ENCODE results near the gene ADGRV1.

The ADGRV1 gene

GRCh38 chr5:90777959-90778358 is 219.4 kb downstream of the ADGRV1 start:
- H3K4me1 ChIP-seq (ENCODE audit: control insufficient read depth in 1 of 2, insufficient read depth in 2 of 2, low read length in 2 of 2): no peaks in the 10 kb centered on the region
- H3K9ac ChIP-seq (ENCODE audit: low read length): no peak overlapping the region
- no peak for DNase-seq

DNA sequence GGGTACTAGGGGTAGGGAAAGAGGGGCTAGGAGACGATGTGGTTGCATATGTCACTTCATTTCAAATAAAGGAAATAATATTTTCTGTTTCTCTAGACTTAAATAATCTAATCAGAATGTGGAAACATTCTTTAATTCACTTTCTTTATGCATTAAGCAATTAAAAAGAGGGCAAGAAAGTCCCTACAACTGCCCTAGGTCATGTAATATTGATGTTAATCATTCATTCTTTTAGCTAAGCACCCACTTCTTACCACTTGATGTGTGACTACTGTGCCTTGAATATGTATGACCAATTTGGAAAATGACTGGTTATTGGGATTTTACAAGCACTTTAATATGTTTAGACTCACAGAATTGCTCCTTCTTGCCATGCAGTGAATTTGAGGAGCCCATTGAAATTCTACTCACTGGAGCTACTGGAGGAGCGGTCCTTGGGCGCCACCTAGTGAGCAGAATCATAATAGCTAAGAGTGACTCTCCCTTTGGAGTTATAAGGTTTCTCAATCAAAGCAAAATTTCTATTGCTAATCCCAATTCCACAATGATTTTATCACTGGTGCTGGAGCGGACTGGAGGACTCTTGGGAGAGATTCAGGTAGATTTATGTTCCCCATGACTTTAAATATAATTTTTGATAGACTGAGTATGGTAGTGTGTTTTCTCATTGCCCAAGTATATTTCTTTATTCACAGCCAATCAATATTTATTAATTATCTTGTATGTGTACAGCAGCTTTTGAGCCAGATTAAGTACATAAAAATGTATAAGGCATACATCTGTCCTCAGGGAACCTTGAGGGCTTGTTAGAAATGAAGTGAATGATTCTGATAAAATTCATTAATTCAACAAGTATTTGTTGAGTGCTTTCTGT is 225.1 kb downstream of the ADGRV1 start:
- H3K79me2 ChIP-seq (ENCODE audit: control insufficient read depth, insufficient read depth, low read length, poor library complexity): no peaks in the 10 kb centered on the region
- no peak overlapping the region for H2AFZ ChIP-seq (ENCODE audit: insufficient read depth, low read length, poor library complexity)
- no peak overlapping the region for H2BK5ac ChIP-seq (ENCODE audit: low read depth, low read length, poor library complexity)
- H2AK5ac ChIP-seq (ENCODE audit: low read length): no peak overlapping the region
- no peak overlapping the region for H4K8ac ChIP-seq (ENCODE audit: low read depth, low read length)
- no peak overlapping the region for H3K23ac ChIP-seq (ENCODE audit: low read length)
- no peak overlapping the region for H4K12ac ChIP-seq (ENCODE audit: low read depth, low read length)
- WGBS (ENCODE audit: extremely low coverage, insufficient coverage, insufficient read length): no CpG with 5 or more reads among the region's 4 CpGs
- no peak overlapping the region for H3K27ac ChIP-seq (ENCODE audit: low read depth, low read length)
- H3K4me1 ChIP-seq (ENCODE audit: control insufficient read depth in 1 of 2, insufficient read depth in 2 of 2, low read length in 2 of 2): no peaks in the 10 kb centered on the region
- no peak overlapping the region for H2BK12ac ChIP-seq (ENCODE audit: low read length)
- no peaks in the 10 kb centered on the region for H3K27me3 ChIP-seq (ENCODE audit: insufficient read depth, low read length)
- no peak overlapping the region for H4K91ac ChIP-seq (ENCODE audit: low read depth, low read length)
- no peak overlapping the region for H3K4me3 ChIP-seq (ENCODE audit: low read depth, low read length)
- no peak overlapping the region for H3K14ac ChIP-seq (ENCODE audit: low read length)
- H3K4me2 ChIP-seq (ENCODE audit: low read length): no peak overlapping the region
- no peaks in the 10 kb centered on the region for H3K36me3 ChIP-seq (ENCODE audit: control insufficient read depth in 1 of 2, insufficient read depth in 2 of 2, low read length in 2 of 2)
- H2BK120ac ChIP-seq (ENCODE audit: insufficient read depth, low read length, poor library complexity): no peak overlapping the region
- no peaks in the 10 kb centered on the region for H3K9me3 ChIP-seq (ENCODE audit: insufficient read depth, low read depth, low read length)
- H3K18ac ChIP-seq (ENCODE audit: low read length): no peak overlapping the region
- DNase-seq: peak; percentile 69 to 88
- no peaks in the 10 kb centered on the region for H3K79me1 ChIP-seq (ENCODE audit: low read length)
- no peak overlapping the region for H3K4ac ChIP-seq (ENCODE audit: low read depth, low read length)
- no peak overlapping the region for H3K9ac ChIP-seq (ENCODE audit: low read length)

More at GRCh38 chr5:90777959-90778358, 219.4 kb downstream of the ADGRV1 start:
- Histone ChIP-seq H2AFZ (ENCODE audit: insufficient read depth, low read length, poor library complexity) (no peak overlapping the region), H3K79me1 (ENCODE audit: low read length) (no peaks in the 10 kb centered on the region), H4K91ac (ENCODE audit: low read depth, low read length) (no peak overlapping the region), H3K4me3 (ENCODE audit: low read depth, low read length) (no peak overlapping the region), H3K18ac (ENCODE audit: low read length) (no peak overlapping the region), H3K4ac (ENCODE audit: low read depth, low read length) (no peak overlapping the region), H3K9me3 (ENCODE audit: insufficient read depth, low read depth, low read length) (no peaks in the 10 kb centered on the region), H3K27ac (ENCODE audit: low read depth, low read length) (no peak overlapping the region), H2BK5ac (ENCODE audit: low read depth, low read length, poor library complexity) (no peak overlapping the region), H2BK12ac (ENCODE audit: low read length) (no peak overlapping the region), H3K23ac (ENCODE audit: low read length) (no peak overlapping the region), H2BK120ac (ENCODE audit: insufficient read depth, low read length, poor library complexity) (no peak overlapping the region), H3K4me2 (ENCODE audit: low read length) (no peak overlapping the region), H3K14ac (ENCODE audit: low read length) (no peak overlapping the region), H4K12ac (ENCODE audit: low read depth, low read length) (no peak overlapping the region), H3K79me2 (ENCODE audit: control insufficient read depth, insufficient read depth, low read length, poor library complexity) (no peaks in the 10 kb centered on the region), H3K27me3 (ENCODE audit: insufficient read depth, low read length) (no peaks in the 10 kb centered on the region), H2AK5ac (ENCODE audit: low read length) (no peak overlapping the region), H4K8ac (ENCODE audit: low read depth, low read length) (no peak overlapping the region), H3K36me3 (ENCODE audit: control insufficient read depth in 1 of 2, insufficient read depth in 2 of 2, low read length in 2 of 2) (no peaks in the 10 kb centered on the region)
- 100% methylated on average over 2 of the region's 6 CpGs for WGBS (ENCODE audit: extremely low coverage, insufficient coverage, insufficient read length)

DNA sequence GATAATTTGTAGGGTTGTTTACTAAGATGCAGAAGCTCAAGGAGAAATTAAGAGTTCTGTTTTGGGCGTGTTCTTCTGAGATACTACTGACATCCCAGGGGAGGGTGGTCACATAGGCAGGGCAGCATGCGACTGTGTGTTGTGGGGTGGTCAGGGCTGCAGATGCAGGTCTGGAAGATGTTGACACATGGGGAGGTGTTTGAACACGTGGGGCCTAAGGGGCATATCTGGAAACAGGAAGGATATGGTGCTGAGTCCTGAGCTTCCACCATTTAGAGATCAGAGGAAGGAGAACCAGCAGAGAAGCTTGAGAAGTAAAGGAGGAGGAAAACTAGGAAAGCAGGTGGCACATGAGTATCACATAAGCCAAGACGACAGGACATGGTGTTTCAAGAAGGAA is 228.2 kb downstream of the ADGRV1 start:
- H4K12ac ChIP-seq (ENCODE audit: low read depth, low read length): no peak overlapping the region
- no peak overlapping the region for H3K14ac ChIP-seq (ENCODE audit: low read length)
- no peak overlapping the region for H3K23ac ChIP-seq (ENCODE audit: low read length)
- no peak overlapping the region for H4K8ac ChIP-seq (ENCODE audit: low read depth, low read length)
- H3K9ac ChIP-seq (ENCODE audit: low read length): no peak overlapping the region
- H3K36me3 ChIP-seq (ENCODE audit: control insufficient read depth in 1 of 2, insufficient read depth in 2 of 2, low read length in 2 of 2): no peaks in the 10 kb centered on the region
- no peak overlapping the region for H3K4me3 ChIP-seq (ENCODE audit: low read depth, low read length)
- H3K18ac ChIP-seq (ENCODE audit: low read length): no peak overlapping the region
- H3K4ac ChIP-seq (ENCODE audit: low read depth, low read length): no peak overlapping the region
- no peaks in the 10 kb centered on the region for H3K9me3 ChIP-seq (ENCODE audit: insufficient read depth, low read depth, low read length)
- H3K4me1 ChIP-seq (ENCODE audit: control insufficient read depth in 1 of 2, insufficient read depth in 2 of 2, low read length in 2 of 2): no peaks in the 10 kb centered on the region
- WGBS (ENCODE audit: extremely low coverage, insufficient coverage, insufficient read length): no CpG with 5 or more reads among the region's 4 CpGs
- no peak overlapping the region for H2AK5ac ChIP-seq (ENCODE audit: low read length)
- H4K91ac ChIP-seq (ENCODE audit: low read depth, low read length): no peak overlapping the region
- no peaks in the 10 kb centered on the region for H3K27me3 ChIP-seq (ENCODE audit: insufficient read depth, low read length)
- no peak overlapping the region for H3K27ac ChIP-seq (ENCODE audit: low read depth, low read length)
- no peak for DNase-seq
- no peak overlapping the region for H2BK120ac ChIP-seq (ENCODE audit: insufficient read depth, low read length, poor library complexity)
- H3K79me2 ChIP-seq (ENCODE audit: control insufficient read depth, insufficient read depth, low read length, poor library complexity): no peaks in the 10 kb centered on the region
- no peak overlapping the region for H3K4me2 ChIP-seq (ENCODE audit: low read length)
- H2BK5ac ChIP-seq (ENCODE audit: low read depth, low read length, poor library complexity): no peak overlapping the region
- H2BK12ac ChIP-seq (ENCODE audit: low read length): no peak overlapping the region
- H2AFZ ChIP-seq (ENCODE audit: insufficient read depth, low read length, poor library complexity): no peak overlapping the region
- no peaks in the 10 kb centered on the region for H3K79me1 ChIP-seq (ENCODE audit: low read length)

DNA sequence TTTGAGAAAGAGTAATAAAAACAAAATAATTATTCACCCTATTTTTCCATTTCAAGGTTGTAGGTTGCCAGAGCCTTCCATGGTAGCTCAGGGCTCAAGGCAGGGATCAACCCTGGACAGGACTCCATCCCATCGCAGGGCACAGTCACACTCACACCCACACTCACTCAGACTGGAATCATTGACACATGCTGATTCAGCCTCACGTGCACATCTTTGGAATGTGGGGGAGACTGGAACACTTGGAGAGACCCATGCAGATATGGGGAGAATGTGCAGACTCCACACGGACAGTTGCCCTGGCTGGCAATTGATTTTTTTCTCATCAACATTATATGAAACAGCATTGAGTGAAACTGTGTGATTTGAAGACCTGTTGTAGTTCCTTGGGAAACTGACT is 234.1 kb downstream of the ADGRV1 start:
- Histone ChIP-seq H3K23ac (ENCODE audit: low read length) (no peak overlapping the region), H3K4me2 (ENCODE audit: low read length) (no peak overlapping the region), H3K18ac (ENCODE audit: low read length) (no peak overlapping the region), H2BK12ac (ENCODE audit: low read length) (no peak overlapping the region), H3K36me3 (ENCODE audit: control insufficient read depth in 1 of 2, insufficient read depth in 2 of 2, low read length in 2 of 2) (no peaks in the 10 kb centered on the region), H3K9me3 (ENCODE audit: insufficient read depth, low read depth, low read length) (no peaks in the 10 kb centered on the region), H2AK5ac (ENCODE audit: low read length) (no peak overlapping the region), H3K79me2 (ENCODE audit: control insufficient read depth, insufficient read depth, low read length, poor library complexity) (no peaks in the 10 kb centered on the region), H4K8ac (ENCODE audit: low read depth, low read length) (no peak overlapping the region), H3K27me3 (ENCODE audit: insufficient read depth, low read length) (no peaks in the 10 kb centered on the region), H3K4ac (ENCODE audit: low read depth, low read length) (no peak overlapping the region), H3K79me1 (ENCODE audit: low read length) (no peaks in the 10 kb centered on the region), H2BK5ac (ENCODE audit: low read depth, low read length, poor library complexity) (no peak overlapping the region), H2BK120ac (ENCODE audit: insufficient read depth, low read length, poor library complexity) (no peak overlapping the region), H3K14ac (ENCODE audit: low read length) (no peak overlapping the region), H3K9ac (ENCODE audit: low read length) (no peak overlapping the region), H4K91ac (ENCODE audit: low read depth, low read length) (no peak overlapping the region), H2AFZ (ENCODE audit: insufficient read depth, low read length, poor library complexity) (no peak overlapping the region), H3K4me3 (ENCODE audit: low read depth, low read length) (no peak overlapping the region), H3K4me1 (ENCODE audit: control insufficient read depth in 1 of 2, insufficient read depth in 2 of 2, low read length in 2 of 2) (no peaks in the 10 kb centered on the region), H3K27ac (ENCODE audit: low read depth, low read length) (no peak overlapping the region), H4K12ac (ENCODE audit: low read depth, low read length) (no peak overlapping the region)
- no peak for DNase-seq
- no CpG with 5 or more reads among the region's 3 CpGs for WGBS (ENCODE audit: extremely low coverage, insufficient coverage, insufficient read length)

All from trophoblast cell (in vitro differentiated cells and primary cell).